ENCODE measurements around the gene GLI3.
"Not testable (repeated sequence)": the region's sequence is repeated elsewhere in the genome, so short reads cannot be mapped to it uniquely, and the experiment has no call there.

Gene GLI3

GRCh38 chr7:42212541-42213090 is 24.4 kb downstream of the GLI3 start:
- ChIA-PET POLR2A (no interaction called here), CTCF (no interaction called here)
- TF ChIP-seq CTCF (IDR thresholded peaks at IDR 0.05; ENCODE audit: control extremely low read depth, extremely low read depth, low read depth, missing control alignments): no peak
- DNase-seq (ENCODE audit: extremely low spot score): no peak

- no peak for DNase-seq (ENCODE audit: extremely low spot score)
- TF ChIP-seq CTCF (IDR thresholded peaks at IDR 0.05; ENCODE audit: control extremely low read depth, extremely low read depth, low read depth, missing control alignments): no peak
- CTCF ChIA-PET: no interaction called here
- POLR2A ChIA-PET: no interaction called here
Measured at GRCh38 chr7:42211938-42212337, 25.1 kb downstream of the GLI3 start.

GRCh38 chr7:42210779-42211178 is 26.2 kb downstream of the GLI3 start:
- CTCF ChIA-PET: interaction anchor here (1.6 kb wide), 1 partner anchor 16 kb away, joined by 3 read pairs; no protein-coding TSS in a partner anchor
- no peak for DNase-seq (ENCODE audit: extremely low spot score)
- POLR2A ChIA-PET: no interaction called here
- no peak for TF ChIP-seq CTCF (IDR thresholded peaks at IDR 0.05; ENCODE audit: control extremely low read depth, extremely low read depth, low read depth, missing control alignments)

- DNase-seq (ENCODE audit: extremely low spot score): no peak
- ChIA-PET CTCF (interaction anchor here (1.6 kb wide), 1 partner anchor 16 kb away, joined by 3 read pairs; no protein-coding TSS in a partner anchor), POLR2A (no interaction called here)
- no peak for TF ChIP-seq CTCF (IDR thresholded peaks at IDR 0.05; ENCODE audit: control extremely low read depth, extremely low read depth, low read depth, missing control alignments)
Measured at GRCh38 chr7:42210333-42210732, 26.7 kb downstream of the GLI3 start.

- DNase-seq (ENCODE audit: extremely low spot score); POLR2A ChIA-PET: not testable (repeated sequence)
- CTCF ChIA-PET: interaction anchor here (0.9 to 1.3 kb wide), 2 partner anchors 16 to 21 kb away, joined by 3 to 5 read pairs; no protein-coding TSS in a partner anchor
Measured at GRCh38 chr7:42209085-42209484, 27.9 kb downstream of the GLI3 start.

GRCh38 chr7:42208572-42208971 is 28.4 kb downstream of the GLI3 start:
- no peak for TF ChIP-seq CTCF (IDR thresholded peaks at IDR 0.05; ENCODE audit: control extremely low read depth, extremely low read depth, low read depth, missing control alignments)
- DNase-seq (ENCODE audit: extremely low spot score): no peak
- CTCF ChIA-PET: interaction anchor here (1.3 kb wide), 1 partner anchor 15 kb away, joined by 5 read pairs; no protein-coding TSS in a partner anchor
- POLR2A ChIA-PET: no interaction called here

- TF ChIP-seq CTCF (IDR thresholded peaks at IDR 0.05; ENCODE audit: control extremely low read depth, extremely low read depth, low read depth, missing control alignments): no peak
- no peak for DNase-seq (ENCODE audit: extremely low spot score)
- ChIA-PET CTCF (no interaction called here), POLR2A (no interaction called here)
Measured at GRCh38 chr7:42207420-42207819, 29.6 kb downstream of the GLI3 start.

All from GM10248 (cell line).